HG03095 (cell line): Measurements from ENCODE around the gene CACNA2D1.

ENCODE experiments used
- ATAC-seq: cut with Tn5 transposase; IDR thresholded peaks from one replicate; pipeline ENCODE4 v1.9.1; 2021; ENCODE audit warnings: moderate library complexity; ENCODE audit not compliant: unreplicated experiment

Gene CACNA2D1

DNA sequence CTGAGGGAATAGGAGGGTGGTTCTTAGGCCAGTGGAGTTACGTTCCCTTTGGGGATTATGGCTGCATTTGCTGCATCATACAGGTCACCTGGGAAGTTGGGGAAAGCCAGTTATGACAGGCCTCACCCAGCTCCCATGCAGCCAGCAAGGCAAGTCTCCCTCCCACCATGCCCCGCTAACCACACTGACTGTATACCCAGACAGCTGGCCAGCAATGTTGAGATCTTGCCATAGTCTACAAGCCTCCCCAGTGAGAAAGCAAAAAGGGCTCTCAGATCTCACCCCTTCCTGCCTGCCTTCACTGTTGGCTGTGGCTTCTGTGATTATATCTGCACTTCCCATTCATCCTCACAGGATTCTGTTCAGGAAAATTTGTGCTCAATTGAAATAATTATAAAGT is 540.5 kb downstream of the CACNA2D1 start:
- no peak for ATAC-seq

DNA sequence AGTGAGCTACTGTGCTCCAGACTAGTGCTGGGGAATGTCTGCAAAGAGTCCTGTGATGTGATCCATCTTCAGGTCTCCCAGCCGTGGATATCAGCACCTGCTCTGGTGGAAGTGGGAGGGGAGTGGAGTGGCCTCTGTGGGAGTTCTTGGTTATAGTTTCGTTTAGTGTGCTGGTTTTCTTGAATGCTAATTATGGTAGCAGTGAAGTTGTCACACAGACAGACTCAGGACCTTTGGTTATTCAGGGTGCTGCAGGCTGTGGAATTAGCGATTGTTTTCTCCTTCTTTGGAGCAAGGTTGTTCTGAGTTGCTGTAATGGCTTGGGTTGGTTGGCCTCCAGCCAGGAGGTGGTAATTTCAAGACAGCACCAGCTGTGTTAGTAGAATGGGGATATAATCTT is 541.0 kb downstream of the CACNA2D1 start:
- ATAC-seq: no peak
